Panc1 (cell line): ENCODE data around the gene TMED10. TPM values are rescaled to one million over a fixed set of nuclear protein-coding genes. Genes with fewer than 3 reads are reported as not detected.

Source experiments
- ATAC-seq: fragments of 200-7000 bp; cut with Tn5 transposase; 2 replicates; pipeline ENCODE4 v1.9.1; 2020; ENCODE audit warnings: mild to moderate bottlenecking, moderate library complexity
- BruUV-seq: library from RNA; stranded (reverse); fragments of 400-500 nt; replicated peaks from 2 replicates; lab custom pipeline; 2021; lab: Mats Ljungman, UMichigan
- CTCF ChIA-PET: fragments of 300-600 bp; sonication (Branson Sonifier 250); formaldehyde crosslinking; loops from one replicate; lab custom pipeline; 2022; ENCODE audit warnings: antibody characterized with exemption; lab: Charles Lee
- POLR2A ChIA-PET: fragments of 300-600 bp; sonication (Branson Sonifier 250); formaldehyde crosslinking; loops from one replicate; lab custom pipeline; 2022; ENCODE audit warnings: antibody characterized with exemption; lab: Charles Lee
- DNase-seq: peaks from one replicate; pipeline ENCODE4 v3.0.0-alpha.2; 2010; ENCODE audit warnings: low read depth, low spot score
- H3K27ac ChIP-seq: 2 replicates; pipeline ENCODE4 v1.5.1; 2011; ENCODE audit warnings: mild to moderate bottlenecking, low read length, inconsistent platforms
- H3K27me3 ChIP-seq: fragments of 200-500 bp; sonication (Bioruptor generic); 2 replicates; pipeline ENCODE4 v1.6.0; 2014; ENCODE audit warnings: low read length, inconsistent platforms; ENCODE audit not compliant: control insufficient read depth, insufficient read depth
- H3K36me3 ChIP-seq: fragments of 200-500 bp; sonication (Bioruptor generic); 2 replicates; pipeline ENCODE4 v1.5.1; 2014; ENCODE audit warnings: inconsistent platforms, mild to moderate bottlenecking, low read length, moderate library complexity; ENCODE audit not compliant: control insufficient read depth, insufficient read depth
- H3K4me1 ChIP-seq: 2 replicates; pipeline ENCODE4 v1.5.1; 2011; ENCODE audit warnings: inconsistent platforms, mild to moderate bottlenecking, low read length, moderate library complexity; ENCODE audit not compliant: control insufficient read depth, insufficient read depth
- H3K4me3 ChIP-seq, 2 experiments: 2 replicates each; pipeline ENCODE4 v1.5.1; 2011 to 2012; ENCODE audit warnings: low read depth in 2 of 2, low read length in 2 of 2, mild to moderate bottlenecking in 2 of 2, inconsistent platforms in 1 of 2, moderate library complexity in 1 of 2
- H3K9me3 ChIP-seq: fragments of 200-500 bp; sonication (Bioruptor generic); 2 replicates; pipeline ENCODE4 v1.5.1; 2014; ENCODE audit warnings: low read depth, mild to moderate bottlenecking, inconsistent platforms, low read length, moderate library complexity; ENCODE audit not compliant: control insufficient read depth, insufficient read depth
- POLR2AphosphoS5 ChIP-seq: IDR thresholded peaks from 2 replicates; pipeline ENCODE4 v1.6.1; 2012; ENCODE audit warnings: mild to moderate bottlenecking, low read depth, low read length, moderate library complexity
- REST ChIP-seq, 2 experiments: IDR thresholded peaks; 2 replicates each; pipeline ENCODE4 v1.6.1; 2011 to 2012; ENCODE audit warnings: low read depth in 2 of 2, control low read depth in 1 of 2, low read length in 1 of 2, mild to moderate bottlenecking in 1 of 2, moderate library complexity in 1 of 2; ENCODE audit not compliant: insufficient read depth in 1 of 2
- SIN3A ChIP-seq: IDR thresholded peaks from 2 replicates; pipeline ENCODE4 v1.6.1; 2012; ENCODE audit warnings: low read depth, mild to moderate bottlenecking, low read length, moderate library complexity, borderline replicate concordance; ENCODE audit not compliant: insufficient read depth
- TCF7L2 ChIP-seq: IDR thresholded peaks from 2 replicates; pipeline ENCODE4 v1.6.1; 2011; ENCODE audit warnings: mild to moderate bottlenecking, low read depth, low read length, inconsistent platforms
- in situ Hi-C: cut with HindIII; loops from 2 replicates; pipeline ENCODE4 v1.10.0; 2016; ENCODE audit warnings: low sequenced_read_pairs, low pct_unique_long_range_greater_than_20kb
- intact Hi-C: fragments of 100-400 bp; cut with micrococcal nuclease; formaldehyde crosslinking; loops from one replicate; pipeline ENCODE4 v1.10.0; 2022; ENCODE audit not compliant: unreplicated experiment
- total RNA-seq: library from RNA; stranded (reverse); gene quantifications from one replicate; pipeline ENCODE4 v1.2.1, GENCODE V29; 2021; ENCODE audit not compliant: unreplicated experiment
- TF ChIP-seq, protein P1 (sequence below): fragments of 450-650 bp; IDR thresholded peaks from 2 replicates; pipeline ENCODE4 v1.5.1; 2017; ENCODE audit warnings: mild to moderate bottlenecking

TMED10 gene
- total RNA-seq, 1 experiment from 2014 or later: 183 TPM

DNA sequence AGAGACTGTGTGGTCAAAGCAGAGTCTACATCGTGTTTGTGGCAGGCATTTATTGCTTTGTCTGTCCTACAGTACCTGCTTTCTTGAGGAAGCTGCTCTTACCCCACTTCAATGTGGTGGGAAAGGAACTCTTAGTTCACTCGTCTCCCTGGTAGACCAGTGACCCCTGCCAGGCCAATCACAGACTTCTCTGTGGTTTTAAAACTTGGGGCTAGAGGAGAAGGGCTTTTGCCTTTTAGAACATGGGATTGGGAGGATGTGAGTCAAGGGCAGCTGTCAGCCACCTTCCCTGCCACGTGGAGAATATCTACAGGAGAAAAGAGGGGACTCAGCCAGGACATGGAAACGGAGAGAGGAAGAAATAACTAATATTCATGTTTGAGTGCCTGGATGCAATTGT is 36.8 kb upstream of the TMED10 start:
- H3K4me3 ChIP-seq: no peak overlapping the region
- DNase-seq (no peak), ATAC-seq (no peak)
- no peaks in the 10 kb centered on the region for H3K27me3 ChIP-seq
- H3K4me1 ChIP-seq: no peaks in the 10 kb centered on the region
- CTCF ChIA-PET: no interaction called here
- intact Hi-C loops: no loop called here
- in situ Hi-C loops: no loop called here
- no peak overlapping the region for H3K27ac ChIP-seq
- POLR2A ChIA-PET: no interaction called here
- no peaks in the 10 kb centered on the region for H3K36me3 ChIP-seq
- no peaks in the 10 kb centered on the region for H3K9me3 ChIP-seq
- TF ChIP-seq SIN3A (no peak), REST (IDR thresholded peaks at IDR 0.05; ENCODE audit: insufficient read depth in 1 of 2, low read depth in 2 of 2, low read length in 1 of 2) (no peak), POLR2AphosphoS5 (no peak), TCF7L2 (no peak)
- TF ChIP-seq, protein P1, sequence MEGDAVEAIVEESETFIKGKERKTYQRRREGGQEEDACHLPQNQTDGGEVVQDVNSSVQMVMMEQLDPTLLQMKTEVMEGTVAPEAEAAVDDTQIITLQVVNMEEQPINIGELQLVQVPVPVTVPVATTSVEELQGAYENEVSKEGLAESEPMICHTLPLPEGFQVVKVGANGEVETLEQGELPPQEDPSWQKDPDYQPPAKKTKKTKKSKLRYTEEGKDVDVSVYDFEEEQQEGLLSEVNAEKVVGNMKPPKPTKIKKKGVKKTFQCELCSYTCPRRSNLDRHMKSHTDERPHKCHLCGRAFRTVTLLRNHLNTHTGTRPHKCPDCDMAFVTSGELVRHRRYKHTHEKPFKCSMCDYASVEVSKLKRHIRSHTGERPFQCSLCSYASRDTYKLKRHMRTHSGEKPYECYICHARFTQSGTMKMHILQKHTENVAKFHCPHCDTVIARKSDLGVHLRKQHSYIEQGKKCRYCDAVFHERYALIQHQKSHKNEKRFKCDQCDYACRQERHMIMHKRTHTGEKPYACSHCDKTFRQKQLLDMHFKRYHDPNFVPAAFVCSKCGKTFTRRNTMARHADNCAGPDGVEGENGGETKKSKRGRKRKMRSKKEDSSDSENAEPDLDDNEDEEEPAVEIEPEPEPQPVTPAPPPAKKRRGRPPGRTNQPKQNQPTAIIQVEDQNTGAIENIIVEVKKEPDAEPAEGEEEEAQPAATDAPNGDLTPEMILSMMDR: no peak
- BruUV-seq: no TSS peak

DNA sequence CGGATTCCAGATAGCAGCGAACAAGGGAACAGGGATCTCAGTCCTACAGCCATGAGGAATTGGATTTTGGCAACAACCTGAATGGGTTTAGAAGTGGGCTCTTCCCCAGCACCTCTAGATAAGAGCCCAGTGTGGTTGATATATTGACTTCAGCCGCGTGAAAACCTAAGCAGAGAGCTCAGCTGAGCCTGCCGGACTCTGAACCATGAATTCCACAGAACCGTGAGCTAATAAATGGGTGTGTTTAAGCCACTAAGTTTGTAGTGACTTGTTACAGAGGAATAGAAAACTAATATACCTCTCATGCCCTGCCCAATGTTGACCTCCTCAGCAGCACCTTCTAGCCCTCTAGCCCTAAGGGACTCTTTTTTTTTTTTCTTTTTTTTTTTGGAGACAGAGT is 32.4 kb upstream of the TMED10 start:
- no TSS peak for BruUV-seq
- Histone ChIP-seq H3K27me3 (no peaks in the 10 kb centered on the region), H3K9me3 (no peaks in the 10 kb centered on the region), H3K4me3 (no peak overlapping the region), H3K36me3 (no peaks in the 10 kb centered on the region), H3K4me1 (no peaks in the 10 kb centered on the region), H3K27ac (no peak overlapping the region)
- ChIA-PET POLR2A (no interaction called here), CTCF (no interaction called here)
- intact Hi-C loops (no loop called here), in situ Hi-C loops (no loop called here)
- ATAC-seq (no peak), DNase-seq (no peak)
- TF ChIP-seq, protein P1: no peak
- TF ChIP-seq SIN3A (no peak), REST (IDR thresholded peaks at IDR 0.05; ENCODE audit: insufficient read depth in 1 of 2, low read depth in 2 of 2, low read length in 1 of 2) (no peak)
